SK-N-SH (cell line): ENCODE data around the gene GRWD1. TPM values are rescaled to one million over a fixed set of nuclear protein-coding genes. Genes with fewer than 3 reads are reported as not detected.

Experiments
- CTCF ChIA-PET: fragments of 300-600, 350-600 bp; formaldehyde crosslinking; extraction: SDS; loops from one replicate; lab custom pipeline; 2021; lab: Yijun Ruan, JAX
- POLR2A ChIA-PET: fragments of 350-600 bp; sonication (Branson Sonifier 250); formaldehyde crosslinking; extraction: SDS; loops from one replicate; lab custom pipeline; 2020; ENCODE audit warnings: antibody characterized with exemption, inconsistent platforms; lab: Yijun Ruan, JAX
- DNase-seq: peaks from one replicate; pipeline ENCODE4 v3.0.0; 2012
- H2AFZ ChIP-seq: fragments of 200-600 bp; sonication (generic); 2 replicates; pipeline ENCODE4 v1.8.1; 2016; ENCODE audit warnings: antibody characterized with exemption, mild to moderate bottlenecking, low read depth
- H3F3A ChIP-seq: fragments of 200-600 bp; sonication (generic); replicated peaks from 2 replicates; pipeline ENCODE3; 2016; ENCODE audit warnings: antibody characterized with exemption, mild to moderate bottlenecking; ENCODE audit not compliant: insufficient read depth
- H3K27ac ChIP-seq, 2 experiments: fragments of 200-500 bp in 1 of 2; fragments of 200-600 bp in 1 of 2; sonication (Bioruptor generic) in 1 of 2; sonication (generic), shearing (Covaris generic) in 1 of 2; 2 replicates each; pipeline versions ENCODE4 v1.5.1 to v1.6.1; 2014 to 2016; ENCODE audit warnings: low read depth in 2 of 2, inconsistent platforms in 1 of 2, low read length in 1 of 2, mild to moderate bottlenecking in 1 of 2, mixed read lengths in 1 of 2
- H3K27me3 ChIP-seq: fragments of 200-600 bp; sonication (generic), shearing (Covaris generic); 2 replicates; pipeline ENCODE4 v1.6.1; 2016; ENCODE audit warnings: mixed run types; ENCODE audit not compliant: insufficient read depth
- H3K36me3 ChIP-seq, 2 experiments: fragments of 200-500 bp in 1 of 2; fragments of 200-600 bp in 1 of 2; sonication (Bioruptor generic) in 1 of 2; sonication (generic) in 1 of 2; replicated peaks in 1 of 2; 2 replicates each; pipeline versions ENCODE3 to v1.5.1; 2014 to 2016; ENCODE audit warnings: low read length in 1 of 2, mild to moderate bottlenecking in 1 of 2; ENCODE audit not compliant: insufficient read depth in 2 of 2, control insufficient read depth in 1 of 2
- H3K4me1 ChIP-seq, 2 experiments: fragments of 200-500 bp in 1 of 2; fragments of 200-600 bp in 1 of 2; sonication (Bioruptor generic) in 1 of 2; sonication (generic), shearing (Covaris generic) in 1 of 2; 2 replicates each; pipeline versions ENCODE4 v1.5.1 to v1.6.1; 2014 to 2016; ENCODE audit warnings: low read depth in 1 of 2, low read length in 1 of 2, mixed run types in 1 of 2; ENCODE audit not compliant: insufficient read depth in 2 of 2, control insufficient read depth in 1 of 2
- H3K4me2 ChIP-seq: fragments of 200-600 bp; sonication (generic), shearing (Covaris generic); 2 replicates; pipeline ENCODE4 v1.6.1; 2017; ENCODE audit warnings: mixed run types
- H3K4me3 ChIP-seq, 2 experiments: fragments of 200-500 bp in 1 of 2; fragments of 200-600 bp in 1 of 2; sonication (Bioruptor generic) in 1 of 2; sonication (generic), shearing (Covaris generic) in 1 of 2; 2 replicates each; pipeline versions ENCODE4 v1.5.1 to v1.8.1; 2014 to 2016; ENCODE audit warnings: low read depth in 2 of 2, inconsistent platforms in 1 of 2, low read length in 1 of 2, mild to moderate bottlenecking in 1 of 2, mixed read lengths in 1 of 2, moderate library complexity in 1 of 2
- H3K79me2 ChIP-seq: fragments of 200-600 bp; sonication (generic); 2 replicates; pipeline ENCODE4 v1.8.1; 2017; ENCODE audit warnings: mild to moderate bottlenecking; ENCODE audit not compliant: insufficient read depth
- H3K9ac ChIP-seq: fragments of 200-600 bp; sonication (generic); 2 replicates; pipeline ENCODE4 v1.6.1; 2017; ENCODE audit warnings: mixed run types
- H3K9me2 ChIP-seq: fragments of 200-600 bp; sonication (generic); 2 replicates; pipeline ENCODE4 v1.6.1; 2017; ENCODE audit warnings: mixed run types
- H3K9me3 ChIP-seq: fragments of 200-600 bp; sonication (generic); 2 replicates; pipeline ENCODE4 v1.6.1; 2017; ENCODE audit warnings: mixed run types, mild to moderate bottlenecking, moderate library complexity
- H4K20me1 ChIP-seq: fragments of 200-600 bp; sonication (generic); 2 replicates; pipeline ENCODE4 v1.6.1; 2017; ENCODE audit warnings: mild to moderate bottlenecking, mixed run types; ENCODE audit not compliant: insufficient read depth
- CTCF ChIP-seq: fragments of 200-600 bp; sonication (generic); IDR thresholded peaks from 2 replicates; pipeline ENCODE4 v1.6.1; 2017; ENCODE audit warnings: antibody characterized with exemption, mild to moderate bottlenecking, moderate library complexity
- EZH2phosphoT487 ChIP-seq: fragments of 200-600 bp; sonication (generic); IDR thresholded peaks from 2 replicates; pipeline ENCODE4 v1.6.1; 2017; ENCODE audit warnings: low read depth, mixed run types, mild to moderate bottlenecking, antibody characterized with exemption, moderate library complexity, borderline replicate concordance
- IRF3 ChIP-seq: fragments of 150-350 bp; IDR thresholded peaks from 2 replicates; pipeline ENCODE4 v1.6.1; 2016; ENCODE audit warnings: mild to moderate bottlenecking, low read depth, low read length
- NRF1 ChIP-seq: IDR thresholded peaks from 2 replicates; pipeline ENCODE4 v1.6.1; 2012; ENCODE audit warnings: low read depth, mild to moderate bottlenecking, low read length
- PBX3 ChIP-seq: IDR thresholded peaks from 2 replicates; pipeline ENCODE4; 2012
- POLR2AphosphoS5 ChIP-seq: IDR thresholded peaks from 2 replicates; pipeline ENCODE4 v1.6.1; 2012; ENCODE audit warnings: low read depth, low read length
- RAD21 ChIP-seq: IDR thresholded peaks from 2 replicates; pipeline ENCODE4 v1.6.1; 2012; ENCODE audit warnings: mild to moderate bottlenecking, low read length
- SIN3A ChIP-seq: IDR thresholded peaks from 2 replicates; pipeline ENCODE4 v1.6.1; 2012; ENCODE audit warnings: low read depth, mild to moderate bottlenecking, low read length, moderate library complexity, borderline replicate concordance
- TAF1 ChIP-seq: IDR thresholded peaks from 2 replicates; pipeline ENCODE4 v1.6.1; 2012; ENCODE audit warnings: low read depth, mild to moderate bottlenecking, low read length, moderate library complexity, borderline replicate concordance
- TCF12 ChIP-seq: IDR thresholded peaks from 2 replicates; pipeline ENCODE4 v1.4.0; 2012
- TEAD4 ChIP-seq: IDR thresholded peaks from 2 replicates; pipeline ENCODE4 v1.4.0; 2012; ENCODE audit warnings: mild to moderate bottlenecking, borderline replicate concordance; ENCODE audit not compliant: insufficient read depth
- WGBS: methylation state at CpG from one replicate; pipeline ENCODE4 v1.1.6; 2017; ENCODE audit warnings: low lambda C conversion rate; 5-methylcytosine and 5-hydroxymethylcytosine counted together
- polyA plus RNA-seq, 3 experiments: library from polyadenylated mRNA; depleted of rRNA; stranded (reverse); fragments of >200 nt; gene quantifications; 2 replicates each; pipeline ENCODE4 v1.2.3, GENCODE V29; 2012

The GRWD1 gene
- polyA plus RNA-seq, 1 of the 3 experiments (the other 2 are of a cell fraction) = 36.6 TPM

- no peak for TF ChIP-seq EZH2phosphoT487
- TF ChIP-seq POLR2AphosphoS5 = no peak
- no peak for TF ChIP-seq TAF1
- TF ChIP-seq NRF1 = no peak
- TF ChIP-seq TCF12 = no peak
- TF ChIP-seq SIN3A = no peak
- no peak for TF ChIP-seq PBX3
- TF ChIP-seq TEAD4 = no peak
- no peak for TF ChIP-seq CTCF
- no peak for TF ChIP-seq IRF3
- no peak for TF ChIP-seq RAD21
- Histone ChIP-seq H2AFZ (no peak overlapping the region), H3K79me2 (no peaks in the 10 kb centered on the region), H3K9me3 (no peaks in the 10 kb centered on the region), H3K27ac (no peak overlapping the region), H3K4me2 (no peak overlapping the region), H3K4me3 (no peak overlapping the region), H3K27me3 (no peaks in the 10 kb centered on the region), H3K4me1 (peaks cover 0 to 8% of the 10 kb centered on the region in 2 experiments; a peak in 1 of 4 replicates), H3F3A (peaks cover 4% of the 10 kb centered on the region), H3K36me3 (peaks cover 0 to 2% of the 10 kb centered on the region in 2 experiments), H3K9me2 (no peaks in the 10 kb centered on the region), H3K9ac (no peak overlapping the region), H4K20me1 (no peaks in the 10 kb centered on the region)
- ChIA-PET POLR2A (interaction anchor here (1.2 kb wide), 1 partner anchor 9 kb away, joined by 5 read pairs; no protein-coding TSS in a partner anchor), CTCF (interaction anchor here (1.1 to 15.9 kb wide), 3 partner anchors 11 to 88 kb away, joined by 3 to 230 read pairs (median 3); no protein-coding TSS in a partner anchor)
- 60% methylated on average over 16 of the region's 20 CpGs for WGBS
- DNase-seq = peak; percentile 85
Observed at GRCh38 chr19:48501494-48502349, 55.9 kb downstream of the GRWD1 start.
